ENCODE results near the gene C20orf204. TPM values are rescaled to one million over a fixed set of nuclear protein-coding genes. Genes with fewer than 3 reads are reported as not detected.

The C20orf204 gene
- total RNA-seq (2014; rRNA removed) (2.1 and 3.4 TPM in 2 replicates), Bru-seq, nascent RNA (percentile 45 among the genes with signal in this experiment), BruChase-seq, experiment 1, labeled RNA remaining after a 6-hour chase (percentile 53 among the genes with signal in this experiment), BruChase-seq, experiment 2, labeled RNA remaining after a 2-hour chase (percentile 55 among the genes with signal in this experiment)
- long read RNA-seq, partial matches to known transcripts, result 4 of 4 reads
- long read RNA-seq, other reads (novel, unspliced or antisense), result 0 of 4 reads

GRCh38 chr20:64035933-64036345 lies at the start of gene C20orf204:
TSS of gene C20orf204 (plus strand) at chr20:64036182. CDS start at chr20:64036324, 142 bp downstream.
- H3K4me1 ChIP-seq (ENCODE audit: insufficient read depth, low read length), result no peaks in the 10 kb centered on the region
- no peaks in the 10 kb centered on the region for H4K20me1 ChIP-seq (ENCODE audit: low read length)
- ATAC-seq, result no peak
- POLR2A ChIA-PET (ENCODE audit: unreplicated experiment), result no interaction called here
- H3K9ac ChIP-seq (ENCODE audit: low read length), result no peak within 1 kb of the TSS
- no peak within 1 kb of the TSS for H3K4me3 ChIP-seq (ENCODE audit: low read length)
- H3K27me3 ChIP-seq (ENCODE audit: low read length), result no peaks in the 10 kb centered on the region
- H2AFZ ChIP-seq (ENCODE audit: low read length), result no peak within 1 kb of the TSS
- H3K9me3 ChIP-seq (ENCODE audit: low read length), result no peaks in the 10 kb centered on the region
- no peak within 1 kb of the TSS for H3K4me2 ChIP-seq (ENCODE audit: low read length)
- no peaks in the 10 kb centered on the region for H3F3A ChIP-seq (ENCODE audit: low read length, unreplicated experiment)
- no peaks in the 10 kb centered on the region for H3K79me2 ChIP-seq (ENCODE audit: low read length)
- no peak for DNase-seq
- TF ChIP-seq EZH2 (IDR thresholded peaks at IDR 0.05; ENCODE audit: low read length, unreplicated experiment) (no peak), EZH2phosphoT487 (IDR thresholded peaks at IDR 0.05; ENCODE audit: borderline replicate concordance, low read length) (no peak), CTCF (conservative IDR thresholded peaks at IDR 0.05; ENCODE audit: low read depth, low read length) (no peak)
- BruUV-seq (replicated peaks), result no TSS peak
- CTCF ChIA-PET, result no interaction called here
- no peaks in the 10 kb centered on the region for H3K9me2 ChIP-seq (replicated peaks; ENCODE audit: low read length)
- no peak within 1 kb of the TSS for H3K27ac ChIP-seq (ENCODE audit: low read length)
- intact Hi-C loops (cut with micrococcal nuclease), result no loop called here
- peaks cover 3% of the 10 kb centered on the region; the same call in 1 of the 2 replicates for H3K36me3 ChIP-seq (ENCODE audit: low read depth, low read length)

GRCh38 chr20:64000906-64001305 lies 35.1 kb upstream of the C20orf204 start:
- ChIA-PET POLR2A (ENCODE audit: unreplicated experiment) (no interaction called here), CTCF (interaction anchor here (1.1 kb wide), 1 partner anchor 38 kb away, joined by 3 read pairs; no protein-coding TSS in a partner anchor)
- ATAC-seq (no peak), DNase-seq (no peak)
- Histone ChIP-seq H2AFZ (ENCODE audit: low read length) (no peak overlapping the region), H3K4me1 (ENCODE audit: insufficient read depth, low read length) (no peaks in the 10 kb centered on the region), H3K9me2 (replicated peaks; ENCODE audit: low read length) (no peaks in the 10 kb centered on the region), H3K79me2 (ENCODE audit: low read length) (0 out of 2 replicates have a peak, but pooled peaks cover 5% of the 10 kb centered on the region), H4K20me1 (ENCODE audit: low read length) (no peaks in the 10 kb centered on the region), H3K27ac (ENCODE audit: low read length) (no peak overlapping the region), H3F3A (ENCODE audit: low read length, unreplicated experiment) (no peaks in the 10 kb centered on the region), H3K9ac (ENCODE audit: low read length) (no peak overlapping the region), H3K4me3 (ENCODE audit: low read length) (no peak overlapping the region), H3K36me3 (ENCODE audit: low read depth, low read length) (peaks cover 63% of the 10 kb centered on the region), H3K4me2 (ENCODE audit: low read length) (no peak overlapping the region), H3K27me3 (ENCODE audit: low read length) (no peaks in the 10 kb centered on the region), H3K9me3 (ENCODE audit: low read length) (no peaks in the 10 kb centered on the region)
- no TSS peak for BruUV-seq (replicated peaks)
- TF ChIP-seq EZH2 (IDR thresholded peaks at IDR 0.05; ENCODE audit: low read length, unreplicated experiment) (no peak), EZH2phosphoT487 (IDR thresholded peaks at IDR 0.05; ENCODE audit: borderline replicate concordance, low read length) (no peak), CTCF (conservative IDR thresholded peaks at IDR 0.05; ENCODE audit: low read depth, low read length) (no peak)
- intact Hi-C loops (cut with micrococcal nuclease), result no loop called here

GRCh38 chr20:64001607-64002011 lies 34.4 kb upstream of the C20orf204 start:
- Histone ChIP-seq H3K4me1 (ENCODE audit: insufficient read depth, low read length) (no peaks in the 10 kb centered on the region), H3K27me3 (ENCODE audit: low read length) (no peaks in the 10 kb centered on the region), H3K4me3 (ENCODE audit: low read length) (no peak overlapping the region), H3K36me3 (ENCODE audit: low read depth, low read length) (peaks cover 62% of the 10 kb centered on the region), H2AFZ (ENCODE audit: low read length) (no peak overlapping the region), H3K4me2 (ENCODE audit: low read length) (no peak overlapping the region), H4K20me1 (ENCODE audit: low read length) (no peaks in the 10 kb centered on the region), H3K27ac (ENCODE audit: low read length) (no peak overlapping the region), H3K79me2 (ENCODE audit: low read length) (0 out of 2 replicates have a peak, but pooled peaks cover 5% of the 10 kb centered on the region), H3K9ac (ENCODE audit: low read length) (no peak overlapping the region), H3K9me2 (replicated peaks; ENCODE audit: low read length) (no peaks in the 10 kb centered on the region), H3K9me3 (ENCODE audit: low read length) (no peaks in the 10 kb centered on the region), H3F3A (ENCODE audit: low read length, unreplicated experiment) (no peaks in the 10 kb centered on the region)
- DNase-seq (no peak), ATAC-seq (peak; percentile 78)
- intact Hi-C loops (cut with micrococcal nuclease), result no loop called here
- no TSS peak for BruUV-seq (replicated peaks)
- no peak for TF ChIP-seq CTCF (conservative IDR thresholded peaks at IDR 0.05; ENCODE audit: low read depth, low read length)
- no peak for TF ChIP-seq EZH2 (IDR thresholded peaks at IDR 0.05; ENCODE audit: low read length, unreplicated experiment)
- no peak for TF ChIP-seq EZH2phosphoT487 (IDR thresholded peaks at IDR 0.05; ENCODE audit: borderline replicate concordance, low read length)
- CTCF ChIA-PET, result interaction anchor here (1.1 kb wide), 1 partner anchor 37 kb away, joined by 3 read pairs; no protein-coding TSS in a partner anchor
- POLR2A ChIA-PET (ENCODE audit: unreplicated experiment), result interaction anchor here (0.6 kb wide), 1 partner anchor 21 kb away, joined by 3 read pairs; the partner anchor contains the start of gene PRPF6

All from PC-3 (cell line).